Midbrain (tissue), 1 donor: ENCODE data around the gene PTCH1.

Source experiments
- DNase-seq: peaks from one replicate; lab custom pipeline; 2025; lab: John Stamatoyannopoulos, UW

The PTCH1 gene

DNA sequence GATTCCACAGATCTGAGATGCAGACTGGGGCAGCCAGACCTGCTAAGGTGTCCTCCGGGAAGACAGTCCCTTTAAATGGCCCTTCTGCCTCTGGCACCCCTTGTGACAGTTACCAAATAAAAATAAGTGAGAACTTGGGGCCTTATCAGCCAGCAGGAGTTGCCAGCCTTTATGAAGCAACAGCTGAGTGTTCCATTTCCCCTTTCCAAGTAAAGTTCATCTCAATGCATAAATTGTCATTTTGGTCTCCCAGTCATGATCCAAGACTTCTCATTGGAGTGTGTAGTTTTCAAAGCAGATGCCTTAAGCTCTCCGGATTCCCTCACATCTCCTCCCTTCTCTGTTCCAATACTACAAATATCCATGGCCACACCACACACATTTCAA lies 4.1 kb downstream of the PTCH1 start:
- DNase-seq: no peak

DNA sequence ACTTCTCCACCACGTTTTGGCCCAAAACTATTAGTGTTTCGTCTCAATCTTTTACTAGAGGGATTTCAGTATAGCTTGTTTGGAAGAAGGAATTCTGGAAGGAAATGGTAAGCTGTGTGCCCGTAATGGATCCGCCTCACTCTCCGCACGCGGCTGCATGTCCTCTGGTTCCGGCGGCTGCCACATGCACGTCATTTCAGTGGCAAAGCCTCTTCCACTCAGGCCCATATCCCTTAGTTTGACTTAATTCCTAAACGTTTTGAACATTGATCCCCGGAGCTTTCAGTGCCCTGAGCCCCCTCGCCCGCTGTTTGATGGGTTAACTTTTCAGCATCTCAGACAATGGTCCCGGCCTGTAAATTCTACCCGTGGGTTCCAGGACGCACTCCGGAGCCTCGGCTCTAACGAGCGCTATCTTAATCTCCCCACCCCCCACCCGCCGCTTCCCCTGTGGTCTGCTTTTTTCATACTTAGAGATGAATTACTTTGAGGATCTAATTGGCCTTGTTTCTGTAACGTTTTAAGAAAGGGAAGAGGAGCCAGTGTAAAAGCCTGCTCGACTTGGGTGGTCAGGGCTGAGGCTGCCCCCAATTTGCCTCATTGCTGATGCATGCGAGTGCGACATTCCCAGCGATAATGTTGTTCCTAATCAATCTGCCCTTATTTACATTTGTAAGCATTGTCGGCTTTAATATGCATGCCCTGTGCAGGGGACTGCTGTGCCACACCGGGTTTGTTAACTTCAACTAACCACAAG lies 4.6 kb downstream of the PTCH1 start:
- no peak for DNase-seq

- no peak for DNase-seq
Measured at GRCh38 chr9:95511616-95511931, 5.2 kb downstream of the PTCH1 start.

DNA sequence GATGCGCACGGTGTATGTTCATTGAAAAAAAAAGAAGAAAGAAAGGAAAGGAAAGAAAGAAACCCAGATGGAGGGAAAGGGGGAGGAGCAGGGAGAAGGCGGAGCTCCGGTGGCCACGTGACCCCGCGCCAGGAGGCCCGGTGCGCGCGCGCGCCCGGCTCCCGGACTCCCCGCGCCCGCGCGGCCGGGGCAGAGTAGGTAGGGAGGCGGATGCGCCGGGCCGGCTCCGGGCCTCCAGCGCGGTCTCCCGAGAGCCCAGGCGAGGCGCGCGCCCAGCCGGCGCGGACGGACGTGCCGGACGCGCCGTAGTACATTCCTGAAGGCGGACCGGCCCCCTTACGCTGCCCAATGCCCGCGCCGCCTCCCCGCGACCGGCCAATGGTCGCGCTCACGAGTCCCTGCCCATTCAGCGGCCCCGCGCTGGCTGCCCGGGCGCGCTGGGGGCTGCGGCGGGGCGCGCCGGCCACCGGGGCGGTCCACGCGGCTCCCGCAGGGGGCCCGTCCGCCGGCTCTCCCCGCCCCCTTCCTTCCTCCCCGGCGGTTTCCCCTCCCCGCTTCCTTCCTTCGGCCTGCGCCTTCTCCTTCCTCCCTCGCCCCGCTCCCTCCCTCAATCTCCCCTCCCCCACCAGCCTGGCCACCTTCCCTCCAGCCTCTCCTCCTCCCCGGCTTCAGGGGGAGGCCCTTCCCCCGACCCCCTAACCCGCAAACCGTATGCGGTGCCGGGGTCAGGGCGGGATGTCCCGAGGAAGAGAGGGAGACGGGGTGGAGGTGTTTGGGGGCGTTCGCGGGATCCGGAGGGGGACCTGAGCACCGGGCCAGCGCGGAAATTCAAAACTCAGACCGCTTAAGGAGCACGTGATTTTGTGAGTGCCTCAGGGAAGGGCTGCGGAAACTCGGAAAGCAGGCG lies 5.8 kb downstream of the PTCH1 start:
- peak; percentile 88 for DNase-seq

DNA sequence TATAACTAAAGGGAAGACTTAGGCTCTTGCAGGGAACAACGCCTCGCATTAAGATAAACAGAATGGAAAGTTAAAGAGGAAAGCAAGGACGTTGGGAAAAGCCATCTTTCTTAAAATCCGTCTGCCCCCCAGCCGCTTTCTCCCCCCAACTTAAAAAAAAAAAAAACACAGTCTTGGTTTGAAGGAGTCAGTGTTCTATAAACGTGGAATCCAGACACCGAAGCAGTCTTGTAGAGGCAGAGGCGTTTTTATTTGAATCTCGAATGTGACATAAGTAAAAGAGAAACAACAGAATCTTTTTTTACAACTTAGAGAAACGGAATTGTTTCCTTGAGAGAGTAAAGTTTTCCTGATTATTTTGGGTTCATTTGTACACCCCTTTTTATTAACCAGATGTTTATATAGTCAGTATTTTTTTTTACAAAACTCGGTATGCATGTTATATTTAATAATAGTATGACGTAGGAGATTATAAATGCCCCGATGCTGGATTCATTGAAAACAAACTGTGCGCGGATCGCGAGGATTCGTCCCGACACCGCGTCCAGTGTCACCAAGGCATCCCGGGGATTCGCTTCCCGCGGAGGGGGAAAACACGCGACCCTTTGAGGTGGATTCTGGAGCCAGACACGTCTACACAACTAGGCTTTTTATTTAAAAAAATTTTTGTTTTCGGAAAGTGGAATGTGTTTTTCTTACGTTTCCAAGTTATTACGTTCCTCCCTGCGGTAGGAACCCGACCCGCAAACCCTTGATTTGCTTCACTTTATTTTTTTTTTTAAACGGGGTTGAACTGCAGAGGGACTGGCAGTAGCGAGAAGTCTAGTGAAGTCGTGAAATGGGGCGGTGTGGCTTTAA lies 6.7 kb downstream of the PTCH1 start:
- DNase-seq: no peak

- peak; percentile 92 for DNase-seq
Measured at GRCh38 chr9:95508968-95509850, 7.6 kb downstream of the PTCH1 start.

DNA sequence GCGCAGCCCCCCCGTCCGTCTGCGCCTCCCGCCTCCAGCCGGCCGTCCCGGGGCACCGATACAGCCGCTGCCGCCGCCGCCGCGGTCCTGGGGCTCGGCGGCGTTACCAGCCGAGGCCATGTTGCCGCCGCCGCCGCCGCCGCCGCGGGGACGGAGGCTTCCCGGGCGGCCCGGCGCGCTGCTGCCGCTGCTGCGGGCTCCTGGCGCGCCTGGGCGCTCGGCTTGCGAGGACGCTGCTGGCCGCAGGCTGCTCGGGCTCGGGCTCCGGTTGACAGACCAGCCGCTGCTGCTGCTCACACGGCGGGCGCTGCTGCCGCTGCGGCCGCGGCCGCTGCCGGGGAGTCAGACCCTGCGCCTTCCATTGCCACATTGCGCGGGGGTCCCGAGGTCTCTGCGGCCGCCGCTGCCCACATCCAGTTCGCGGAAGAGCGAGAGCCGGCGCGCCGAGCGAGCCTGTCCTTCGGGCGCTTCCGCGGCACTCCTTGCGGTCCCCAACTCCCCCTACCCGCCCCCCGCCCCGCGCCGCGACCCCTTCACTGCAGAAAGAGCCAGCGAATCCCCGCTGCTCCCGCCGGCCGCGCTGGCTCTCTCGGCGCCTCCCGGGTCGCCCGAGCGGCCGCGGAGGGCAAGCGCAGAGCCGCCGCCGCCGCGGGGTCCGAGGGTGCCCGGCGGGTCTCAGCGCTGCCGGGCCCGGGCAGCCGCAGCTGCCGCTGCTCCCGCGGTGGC lies 8.4 kb downstream of the PTCH1 start:
- DNase-seq: no peak

- DNase-seq: peak; percentile 83
Measured at GRCh38 chr9:95507464-95508241, 9.1 kb downstream of the PTCH1 start.

DNA sequence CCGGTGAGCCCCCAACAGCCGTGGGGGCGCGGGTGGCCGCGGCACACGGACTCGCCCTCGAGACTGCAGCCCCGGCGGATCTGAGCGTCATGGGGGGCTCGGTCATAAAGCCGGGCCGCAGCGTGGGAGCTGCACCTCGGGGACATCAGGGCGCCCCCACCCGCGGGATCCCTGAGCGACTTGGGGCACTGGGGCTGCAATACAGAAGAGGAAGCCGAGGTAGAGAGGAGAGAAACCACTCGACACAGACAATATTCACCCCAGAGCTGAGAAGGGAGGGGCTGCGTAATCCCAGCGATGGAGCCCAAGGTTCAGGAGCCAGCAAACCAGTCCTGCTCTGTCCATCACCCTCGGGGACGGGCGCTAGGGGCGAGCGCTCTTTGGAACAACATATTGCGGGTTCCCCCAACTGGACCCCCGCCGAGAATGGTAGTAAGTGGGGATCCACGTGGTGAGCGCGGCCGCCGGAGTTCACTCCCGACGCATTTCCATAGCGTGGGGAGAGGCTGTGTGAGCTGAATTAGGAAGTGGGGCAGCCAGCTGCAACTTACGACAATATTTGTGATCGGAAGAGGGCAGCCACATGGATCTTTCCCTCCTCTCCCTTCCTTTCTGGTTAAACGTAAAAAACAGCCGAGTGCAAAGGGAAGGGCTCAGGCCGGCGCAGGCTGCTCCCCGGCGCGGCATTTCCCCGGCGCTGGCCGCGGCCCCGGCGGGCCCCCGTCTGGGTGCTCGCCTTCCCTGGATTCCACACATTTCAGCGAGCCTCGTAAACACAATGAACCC lies 9.9 kb downstream of the PTCH1 start:
- DNase-seq: peak; percentile 83

- DNase-seq: peak; percentile 65
Measured at GRCh38 chr9:95506428-95506677, 10.4 kb downstream of the PTCH1 start.

DNA sequence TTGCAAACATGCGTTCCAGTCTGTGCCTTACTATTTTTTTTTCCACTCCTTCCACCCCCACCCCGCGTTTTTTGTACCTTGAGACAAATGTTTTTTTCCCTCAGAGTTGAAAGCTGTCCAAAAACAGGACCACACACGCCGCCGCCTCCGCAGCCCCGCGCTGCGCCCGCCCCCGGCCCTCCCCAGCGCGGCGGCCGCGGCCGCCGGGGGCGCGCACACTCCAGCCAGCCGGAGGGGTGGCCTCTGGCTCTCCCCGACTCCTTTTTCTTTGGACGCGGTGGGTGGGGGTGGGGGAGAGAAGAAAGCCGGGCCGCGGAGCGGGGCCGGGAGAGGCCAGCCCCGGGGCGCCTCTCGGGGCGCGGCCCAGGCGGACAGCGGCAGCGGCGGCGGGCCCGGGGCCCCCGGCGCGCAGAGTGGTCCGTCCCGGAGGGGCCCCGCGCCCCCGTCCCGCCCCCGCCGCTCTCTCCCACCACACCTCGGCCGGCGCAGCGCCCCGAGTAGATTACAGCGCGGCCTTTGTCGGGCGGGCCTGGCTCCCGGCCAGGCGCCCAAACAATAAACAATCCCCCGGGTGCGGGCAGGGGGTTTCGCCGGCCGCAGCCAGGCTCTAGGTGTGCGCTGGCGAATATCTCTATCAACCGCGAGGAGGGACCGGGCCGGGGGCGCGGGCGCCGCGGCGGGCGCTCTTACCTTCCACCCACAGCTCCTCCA lies 10.9 kb downstream of the PTCH1 start:
- DNase-seq: peak; percentile 66

DNA sequence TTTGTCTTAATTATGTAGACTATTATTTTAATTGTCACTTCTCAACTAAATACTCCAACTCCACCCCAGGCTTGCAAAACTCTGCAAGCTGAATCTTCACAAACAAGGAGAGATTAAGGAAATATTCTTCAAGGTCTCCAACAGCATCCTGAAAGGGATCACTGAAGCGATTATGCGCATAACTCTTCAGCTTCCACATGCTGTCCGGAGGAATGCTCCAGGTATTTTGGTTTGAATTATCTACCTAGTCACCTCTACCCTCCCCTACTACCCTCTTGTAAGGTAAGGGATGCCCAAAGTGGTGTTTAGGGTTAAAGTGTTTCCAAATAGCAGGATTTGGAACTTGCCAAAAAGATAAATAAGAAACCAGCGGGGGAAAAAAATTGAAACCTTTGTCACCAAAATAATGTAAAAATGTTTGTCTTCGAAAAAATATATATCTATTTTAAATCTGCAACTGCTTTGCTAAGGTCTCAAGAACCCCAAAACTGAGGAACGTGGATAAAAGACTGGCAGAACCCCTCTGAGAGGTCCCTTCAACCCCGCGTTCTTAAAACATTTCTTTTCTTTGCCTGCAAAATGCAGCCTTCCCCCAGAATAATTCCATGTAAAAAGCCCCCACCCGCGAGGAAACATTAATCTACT lies 11.6 kb downstream of the PTCH1 start:
- DNase-seq: no peak

- DNase-seq: no peak
Measured at GRCh38 chr9:95504053-95504963, 12.5 kb downstream of the PTCH1 start.

DNA sequence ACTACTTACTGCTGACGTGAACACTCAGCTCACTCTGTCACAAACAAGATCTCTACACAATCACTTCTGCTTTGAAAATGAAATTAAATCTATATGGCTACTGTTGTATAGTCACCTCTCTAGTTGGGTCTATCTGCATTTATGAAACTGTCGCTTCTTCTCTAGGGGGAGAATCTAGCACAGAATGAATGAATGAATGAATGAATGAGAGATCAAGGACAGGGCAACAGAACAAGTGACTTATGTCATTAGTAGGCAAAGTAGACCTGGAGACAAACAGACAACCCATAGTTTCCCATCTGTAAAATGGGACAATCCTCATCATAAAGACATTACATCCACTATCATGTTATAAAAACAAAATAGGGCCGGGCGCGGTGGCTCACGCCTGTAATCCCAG lies 13.4 kb downstream of the PTCH1 start:
- DNase-seq: no peak

GRCh38 chr9:95502248-95502647 lies 14.5 kb downstream of the PTCH1 start:
- no peak for DNase-seq

DNA sequence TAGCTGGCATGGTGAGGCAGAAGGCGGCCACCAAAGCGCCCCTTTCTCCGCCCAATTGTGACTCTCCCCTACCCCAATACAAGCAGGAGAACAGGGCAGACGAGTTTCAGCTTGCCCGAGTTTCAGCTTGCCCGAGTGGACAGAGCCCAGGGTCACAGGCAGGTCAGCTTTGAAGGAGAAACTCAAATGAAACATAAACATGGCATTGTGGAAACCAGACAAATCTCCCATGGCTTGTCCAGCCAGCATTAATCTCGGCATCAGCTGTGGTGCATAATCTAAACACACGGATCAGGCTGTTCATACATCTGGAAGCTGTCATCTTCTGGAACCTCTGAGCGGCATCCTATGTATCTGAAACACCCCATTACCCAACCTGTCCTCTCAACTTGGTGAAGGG lies 16.9 kb downstream of the PTCH1 start:
- DNase-seq: no peak

DNA sequence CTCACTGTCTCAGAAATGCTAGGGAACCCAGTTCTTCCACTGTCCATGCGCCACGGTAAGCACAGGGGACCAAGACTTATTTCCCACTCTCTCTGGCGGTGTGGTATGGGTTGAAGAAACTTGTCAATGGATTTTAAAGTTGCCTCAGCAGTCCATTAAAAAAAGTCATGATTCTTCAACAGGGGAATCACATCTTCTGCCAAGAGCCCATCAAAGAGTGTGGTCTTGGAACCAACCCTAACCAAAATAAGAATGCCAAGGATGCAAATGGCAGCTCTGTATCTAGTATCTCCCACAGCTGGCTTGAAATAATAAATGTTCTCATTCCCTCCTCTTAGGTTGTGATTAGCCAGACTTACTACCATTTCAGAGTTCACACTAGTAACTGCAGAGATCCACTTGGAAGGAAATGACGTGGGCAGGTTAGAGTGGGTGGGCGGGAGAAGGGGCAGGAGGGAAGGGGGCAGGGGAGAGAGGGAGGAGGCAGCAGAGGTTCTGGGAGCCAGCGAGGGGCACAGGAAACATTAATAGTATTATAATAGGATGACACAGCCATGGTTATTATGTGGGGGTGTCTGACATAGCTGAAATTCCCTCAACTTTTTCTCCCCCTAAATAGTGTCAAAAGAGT lies 17.6 kb downstream of the PTCH1 start:
- no peak for DNase-seq
